Duodenal mucosa (tissue), 2 donors: ENCODE measurements around the gene CCL20.

Source experiments
- H3K27ac ChIP-seq: one replicate; pipeline ENCODE4 v1.7.0; 2013; ENCODE audit warnings: low read depth, low read length
- H3K27me3 ChIP-seq, 2 donors: one replicate each; pipeline ENCODE4 v1.7.0; 2013; ENCODE audit warnings: low read length in 2 of 2, control low read depth in 1 of 2; ENCODE audit not compliant: insufficient read depth in 2 of 2, control insufficient read depth in 1 of 2
- H3K36me3 ChIP-seq, 2 donors: one replicate each; pipeline ENCODE4 v1.7.0; 2013; ENCODE audit warnings: low read length in 2 of 2, control low read depth in 1 of 2; ENCODE audit not compliant: insufficient read depth in 2 of 2, control insufficient read depth in 1 of 2
- H3K4me1 ChIP-seq, 2 donors: one replicate each; pipeline ENCODE4 v1.7.0; 2013; ENCODE audit warnings: low read length in 2 of 2, control low read depth in 1 of 2; ENCODE audit not compliant: insufficient read depth in 2 of 2, control insufficient read depth in 1 of 2
- H3K4me3 ChIP-seq, 2 donors: one replicate each; pipeline ENCODE4 v1.7.0; 2013; ENCODE audit warnings: low read length in 2 of 2, low read depth in 1 of 2
- H3K9ac ChIP-seq, 2 donors: one replicate each; pipeline ENCODE4 v1.7.0; 2013; ENCODE audit warnings: low read length in 2 of 2, low read depth in 1 of 2
- H3K9me3 ChIP-seq, 2 donors: one replicate each; pipeline ENCODE4 v1.7.0; 2013; ENCODE audit warnings: low read length in 2 of 2, control low read depth in 1 of 2; ENCODE audit not compliant: control insufficient read depth in 1 of 2

CCL20 gene

GRCh38 chr2:227855440-227855839 is 41.8 kb downstream of the CCL20 start:
- H3K9me3 ChIP-seq = no peaks in the 10 kb centered on the region
- H3K36me3 ChIP-seq = no peaks in the 10 kb centered on the region
- no peak overlapping the region for H3K9ac ChIP-seq
- H3K27ac ChIP-seq = no peak overlapping the region
- no peaks in the 10 kb centered on the region for H3K27me3 ChIP-seq
- H3K4me1 ChIP-seq = no peaks in the 10 kb centered on the region
- no peak overlapping the region for H3K4me3 ChIP-seq

- no peak overlapping the region for H3K4me3 ChIP-seq
These were observed 43.1 kb downstream of the CCL20 start for GRCh38 chr2:227856697-227857096.

GRCh38 chr2:227860221-227860641 is 46.6 kb downstream of the CCL20 start:
- Histone ChIP-seq H3K4me1 (no peaks in the 10 kb centered on the region), H3K4me3 (no peak overlapping the region), H3K36me3 (no peaks in the 10 kb centered on the region), H3K27ac (no peak overlapping the region), H3K27me3 (no peaks in the 10 kb centered on the region), H3K9ac (no peak overlapping the region), H3K9me3 (no peaks in the 10 kb centered on the region)

More at GRCh38 chr2:227856697-227857096, 43.1 kb downstream of the CCL20 start:
- H3K27ac ChIP-seq = no peak overlapping the region
- H3K9me3 ChIP-seq = no peaks in the 10 kb centered on the region
- no peaks in the 10 kb centered on the region for H3K36me3 ChIP-seq
- no peak overlapping the region for H3K9ac ChIP-seq
- no peaks in the 10 kb centered on the region for H3K27me3 ChIP-seq
- no peaks in the 10 kb centered on the region for H3K4me1 ChIP-seq

GRCh38 chr2:227861011-227861410 is 47.4 kb downstream of the CCL20 start:
- H3K9me3 ChIP-seq = no peaks in the 10 kb centered on the region
- no peak overlapping the region for H3K9ac ChIP-seq
- H3K27ac ChIP-seq = no peak overlapping the region
- H3K4me1 ChIP-seq = no peaks in the 10 kb centered on the region
- no peaks in the 10 kb centered on the region for H3K36me3 ChIP-seq
- H3K27me3 ChIP-seq = no peaks in the 10 kb centered on the region
- H3K4me3 ChIP-seq = no peak overlapping the region

GRCh38 chr2:227862227-227862740 is 48.6 kb downstream of the CCL20 start:
- H3K27me3 ChIP-seq = no peaks in the 10 kb centered on the region
- no peak overlapping the region for H3K9ac ChIP-seq
- H3K4me1 ChIP-seq = no peaks in the 10 kb centered on the region
- no peaks in the 10 kb centered on the region for H3K9me3 ChIP-seq
- H3K27ac ChIP-seq = no peak overlapping the region
- no peak overlapping the region for H3K4me3 ChIP-seq
- H3K36me3 ChIP-seq = no peaks in the 10 kb centered on the region

GRCh38 chr2:227862741-227863588 is 49.3 kb downstream of the CCL20 start:
- Histone ChIP-seq H3K9ac (no peak overlapping the region), H3K27ac (no peak overlapping the region), H3K4me1 (no peaks in the 10 kb centered on the region), H3K9me3 (no peaks in the 10 kb centered on the region), H3K4me3 (no peak overlapping the region), H3K27me3 (no peaks in the 10 kb centered on the region), H3K36me3 (no peaks in the 10 kb centered on the region)

- Histone ChIP-seq H3K9ac (no peak overlapping the region), H3K27me3 (no peaks in the 10 kb centered on the region), H3K27ac (no peak overlapping the region), H3K4me3 (no peak overlapping the region), H3K36me3 (no peaks in the 10 kb centered on the region), H3K9me3 (no peaks in the 10 kb centered on the region), H3K4me1 (no peaks in the 10 kb centered on the region)
These were observed 50.6 kb downstream of the CCL20 start for GRCh38 chr2:227864161-227864756.

GRCh38 chr2:227865291-227865690 is 51.6 kb downstream of the CCL20 start:
- Histone ChIP-seq H3K4me1 (no peaks in the 10 kb centered on the region), H3K4me3 (no peak overlapping the region), H3K9me3 (no peaks in the 10 kb centered on the region), H3K27ac (no peak overlapping the region), H3K27me3 (no peaks in the 10 kb centered on the region), H3K36me3 (no peaks in the 10 kb centered on the region), H3K9ac (no peak overlapping the region)
